Measurements from ENCODE around the gene RING1.

The RING1 gene

GRCh38 chr6:33237741-33238140 lies 29.4 kb downstream of the RING1 start:
- no peak for DNase-seq

- no peak for DNase-seq
Observed at GRCh38 chr6:33241968-33242367, 33.7 kb downstream of the RING1 start.

GRCh38 chr6:33243476-33243875 lies 35.2 kb downstream of the RING1 start:
- DNase-seq = no peak

GRCh38 chr6:33247977-33248642 lies 39.8 kb downstream of the RING1 start:
- peak in 54 of 56 donors; percentile 21 to 93 (median 76) for DNase-seq

- peak in 5 of 56 donors; percentile 57 to 82 (median 73) for DNase-seq
Observed at GRCh38 chr6:33248643-33248931, 40.3 kb downstream of the RING1 start.

GRCh38 chr6:33248932-33249731 lies 40.8 kb downstream of the RING1 start:
- DNase-seq = peak; percentile 72 to 99 (median 96)

GRCh38 chr6:33249732-33250630 lies 41.7 kb downstream of the RING1 start:
- peak in 2 of 56 donors; percentile 23 to 40 for DNase-seq

GRCh38 chr6:33250731-33251130 lies 42.4 kb downstream of the RING1 start:
- DNase-seq = no peak

- no peak for DNase-seq
Observed at GRCh38 chr6:33251395-33252012, 43.2 kb downstream of the RING1 start.

- DNase-seq = no peak
Observed at GRCh38 chr6:33252759-33253158, 44.5 kb downstream of the RING1 start.

GRCh38 chr6:33254591-33254990 lies 46.3 kb downstream of the RING1 start:
- DNase-seq = no peak

GRCh38 chr6:33259032-33259431 lies 50.7 kb downstream of the RING1 start:
- DNase-seq = no peak
